WERI-Rb-1 (cell line): ENCODE measurements around the gene SDR42E1.
"Not testable (repeated sequence)": the region's sequence is repeated elsewhere in the genome, so short reads cannot be mapped to it uniquely, and the experiment has no call there.

Experiments
- DNase-seq: peaks from one replicate; pipeline ENCODE4 v3.0.0-alpha.2; 2020
- H3K27ac ChIP-seq: fragments of 250-450 bp; sonication (Bioruptor Pico); 2 replicates; pipeline ENCODE4 v1.5.1; 2020; ENCODE audit warnings: mild to moderate bottlenecking, moderate library complexity
- H3K27me3 ChIP-seq: fragments of 250-450 bp; sonication (Bioruptor Pico); 2 replicates; pipeline ENCODE4 v1.5.1; 2021; ENCODE audit warnings: mild to moderate bottlenecking, low read depth, moderate library complexity; ENCODE audit not compliant: insufficient read depth, severe bottlenecking
- H3K36me3 ChIP-seq: fragments of 250-450 bp; sonication (Bioruptor Pico); 2 replicates; pipeline ENCODE4 v1.5.1; 2020; ENCODE audit warnings: mild to moderate bottlenecking, moderate library complexity
- H3K4me3 ChIP-seq: 2 replicates; pipeline ENCODE4 v1.5.1; 2011; ENCODE audit warnings: low read depth, mild to moderate bottlenecking, control low read depth, low read length
- H3K9me3 ChIP-seq: fragments of 250-450 bp; sonication (Bioruptor Pico); 2 replicates; pipeline ENCODE4 v1.5.1; 2021; ENCODE audit warnings: mild to moderate bottlenecking, moderate library complexity; ENCODE audit not compliant: severe bottlenecking
- CTCF ChIP-seq: IDR thresholded peaks from 2 replicates; pipeline ENCODE4 v1.5.1; 2011; ENCODE audit warnings: low read depth, mild to moderate bottlenecking, control low read depth, inconsistent platforms, low read length

Gene SDR42E1

GRCh38 chr16:81992859-81993258 is 18.4 kb downstream of the SDR42E1 start:
- Histone ChIP-seq H3K4me3 (no peak overlapping the region), H3K9me3 (no peaks in the 10 kb centered on the region), H3K27ac (no peak overlapping the region), H3K27me3 (no peaks in the 10 kb centered on the region), H3K36me3 (no peaks in the 10 kb centered on the region)
- no peak for DNase-seq
- TF ChIP-seq CTCF: no peak

GRCh38 chr16:81987706-81988105 is 23.6 kb downstream of the SDR42E1 start:
- no peak overlapping the region for H3K27ac ChIP-seq
- no peak overlapping the region for H3K4me3 ChIP-seq
- H3K36me3 ChIP-seq: no peaks in the 10 kb centered on the region
- no peaks in the 10 kb centered on the region for H3K27me3 ChIP-seq
- no peaks in the 10 kb centered on the region for H3K9me3 ChIP-seq
- TF ChIP-seq CTCF: no peak
- DNase-seq: no peak

GRCh38 chr16:81987121-81987520 is 24.1 kb downstream of the SDR42E1 start:
- Histone ChIP-seq H3K27me3 (no peaks in the 10 kb centered on the region), H3K27ac (no peak overlapping the region), H3K4me3 (no peak overlapping the region), H3K36me3 (no peaks in the 10 kb centered on the region), H3K9me3 (no peaks in the 10 kb centered on the region)
- no peak for DNase-seq
- TF ChIP-seq CTCF: no peak

- H3K27me3 ChIP-seq, H3K27ac ChIP-seq, H3K9me3 ChIP-seq, H3K36me3 ChIP-seq, H3K4me3 ChIP-seq, DNase-seq: not testable (repeated sequence)
Measured at GRCh38 chr16:81977335-81977942, 33.8 kb downstream of the SDR42E1 start.

GRCh38 chr16:81975637-81976036 is 35.6 kb downstream of the SDR42E1 start:
- Histone ChIP-seq H3K27me3 (no peaks in the 10 kb centered on the region), H3K36me3 (no peaks in the 10 kb centered on the region), H3K27ac (no peak overlapping the region), H3K9me3 (no peaks in the 10 kb centered on the region), H3K4me3 (no peak overlapping the region)
- TF ChIP-seq CTCF: no peak
- DNase-seq: no peak

- DNase-seq: no peak
- no peak for TF ChIP-seq CTCF
- H3K27ac ChIP-seq: no peak overlapping the region
- no peaks in the 10 kb centered on the region for H3K27me3 ChIP-seq
- no peaks in the 10 kb centered on the region for H3K36me3 ChIP-seq
- no peak overlapping the region for H3K4me3 ChIP-seq
- H3K9me3 ChIP-seq: no peaks in the 10 kb centered on the region
Measured at GRCh38 chr16:81973737-81974136, 37.5 kb downstream of the SDR42E1 start.
